HCT116 (cell line): ENCODE measurements around the gene ACTL10.

Experiments used
- CEBPB ChIP-seq: IDR thresholded peaks from 2 replicates; pipeline ENCODE4 v1.6.1; 2012; ENCODE audit warnings: low read depth
- CTCF ChIP-seq, 3 experiments: fragments of 200-600 bp in 1 of 3; sonication (generic) in 1 of 3; IDR thresholded peaks in 2 of 3; conservative IDR thresholded peaks in 1 of 3; 2 replicates each; pipeline ENCODE4 v1.5.1; 2012 to 2017; ENCODE audit warnings: low read depth in 2 of 3, low read length in 2 of 3, antibody characterized with exemption in 1 of 3, borderline replicate concordance in 1 of 3, control low read depth in 1 of 3, mild to moderate bottlenecking in 1 of 3, mixed read lengths in 1 of 3, mixed run types in 1 of 3, moderate library complexity in 1 of 3; ENCODE audit not compliant: insufficient read depth in 1 of 3
- EZH2 ChIP-seq: fragments of 200-600 bp; sonication (generic); IDR thresholded peaks from 2 replicates; pipeline ENCODE4 v1.6.1; 2017; ENCODE audit warnings: antibody characterized with exemption, mixed run types
- JUND ChIP-seq: IDR thresholded peaks from 2 replicates; pipeline ENCODE4 v1.6.1; 2012
- POLR2A ChIP-seq: IDR thresholded peaks from 2 replicates; pipeline ENCODE4 v1.7.0; 2011; ENCODE audit warnings: borderline replicate concordance; ENCODE audit not compliant: insufficient read depth, insufficient read length; ENCODE audit errors: extremely low read depth
- POLR2AphosphoS5 ChIP-seq: IDR thresholded peaks from 2 replicates; pipeline ENCODE4 v1.6.1; 2011; ENCODE audit warnings: mild to moderate bottlenecking, low read depth, low read length, moderate library complexity
- RAD21 ChIP-seq: IDR thresholded peaks from 2 replicates; pipeline ENCODE4 v1.6.1; 2012; ENCODE audit warnings: low read depth, mild to moderate bottlenecking
- REST ChIP-seq: IDR thresholded peaks from 2 replicates; pipeline ENCODE4 v1.6.1; 2012; ENCODE audit warnings: low read depth
- SIN3A ChIP-seq: IDR thresholded peaks from 2 replicates; pipeline ENCODE4 v1.6.1; 2012; ENCODE audit warnings: low read depth
- SRF ChIP-seq: IDR thresholded peaks from 2 replicates; pipeline ENCODE4 v1.6.1; 2012; ENCODE audit warnings: low read depth
- ZBTB33 ChIP-seq: IDR thresholded peaks from 2 replicates; pipeline ENCODE4 v1.6.1; 2011; ENCODE audit warnings: mild to moderate bottlenecking, low read length, moderate library complexity; ENCODE audit not compliant: insufficient replicate concordance; ENCODE audit errors: extremely low read depth
- ZNF274 ChIP-seq: fragments of 200-500 bp; sonication (Bioruptor generic); IDR thresholded peaks from 2 replicates; pipeline ENCODE4 v1.6.1; 2014; ENCODE audit warnings: mild to moderate bottlenecking, low read depth, low read length, inconsistent platforms

- TF ChIP-seq POLR2AphosphoS5 (no peak), POLR2A (no peak), CTCF (IDR thresholded peaks at IDR 0.05 in 2 of 3, conservative IDR thresholded peaks at IDR 0.05 in 1 of 3; ENCODE audit: borderline replicate concordance in 1 of 3, insufficient read depth in 1 of 3, low read depth in 2 of 3, low read length in 2 of 3) (no peak), EZH2 (no peak), ZBTB33 (no peak), ZNF274 (no peak), SRF (no peak), CEBPB (no peak), SIN3A (no peak), RAD21 (no peak), REST (no peak), JUND (no peak)
These were observed 37.6 kb downstream of the ACTL10 start for GRCh38 chr20:33704197-33704924.
